ENCODE data around the gene ZNF444. TPM values are rescaled to one million over a fixed set of nuclear protein-coding genes. Genes with fewer than 3 reads are reported as not detected.
"Not testable (repeated sequence)": the region's sequence is repeated elsewhere in the genome, so short reads cannot be mapped to it uniquely, and the experiment has no call there.

Gene ZNF444
- total RNA-seq, 1 donor from 2014 or later: 40.2 TPM

DNA sequence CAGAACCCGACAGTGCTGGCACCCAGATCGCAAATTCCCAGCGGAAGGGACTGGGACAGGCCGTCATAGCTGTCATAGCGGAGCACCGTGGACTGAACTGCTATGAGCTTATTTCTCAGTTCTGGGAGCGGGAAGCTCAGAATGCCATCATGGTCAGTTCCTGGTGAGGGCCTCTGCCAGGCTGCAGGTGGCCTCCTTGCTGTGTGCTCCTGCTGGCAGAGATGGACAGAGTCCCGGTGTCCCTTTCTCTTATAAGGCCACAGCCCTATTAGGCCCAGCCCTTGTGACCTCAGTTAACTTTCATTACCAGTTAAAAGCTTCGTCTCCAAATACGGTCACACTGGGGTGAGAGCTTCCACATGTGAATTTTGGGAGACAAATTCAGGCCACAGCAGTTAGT is 4.6 kb downstream of the ZNF444 start:
- DNase-seq (ENCODE audit: low read depth): no peak
- TF ChIP-seq, protein P1, sequence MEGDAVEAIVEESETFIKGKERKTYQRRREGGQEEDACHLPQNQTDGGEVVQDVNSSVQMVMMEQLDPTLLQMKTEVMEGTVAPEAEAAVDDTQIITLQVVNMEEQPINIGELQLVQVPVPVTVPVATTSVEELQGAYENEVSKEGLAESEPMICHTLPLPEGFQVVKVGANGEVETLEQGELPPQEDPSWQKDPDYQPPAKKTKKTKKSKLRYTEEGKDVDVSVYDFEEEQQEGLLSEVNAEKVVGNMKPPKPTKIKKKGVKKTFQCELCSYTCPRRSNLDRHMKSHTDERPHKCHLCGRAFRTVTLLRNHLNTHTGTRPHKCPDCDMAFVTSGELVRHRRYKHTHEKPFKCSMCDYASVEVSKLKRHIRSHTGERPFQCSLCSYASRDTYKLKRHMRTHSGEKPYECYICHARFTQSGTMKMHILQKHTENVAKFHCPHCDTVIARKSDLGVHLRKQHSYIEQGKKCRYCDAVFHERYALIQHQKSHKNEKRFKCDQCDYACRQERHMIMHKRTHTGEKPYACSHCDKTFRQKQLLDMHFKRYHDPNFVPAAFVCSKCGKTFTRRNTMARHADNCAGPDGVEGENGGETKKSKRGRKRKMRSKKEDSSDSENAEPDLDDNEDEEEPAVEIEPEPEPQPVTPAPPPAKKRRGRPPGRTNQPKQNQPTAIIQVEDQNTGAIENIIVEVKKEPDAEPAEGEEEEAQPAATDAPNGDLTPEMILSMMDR (conservative IDR thresholded peaks at IDR 0.05; ENCODE audit: low read depth, low read length): no peak
- H3K4me3 ChIP-seq (ENCODE audit: low read depth, low read length): no peak overlapping the region

DNA sequence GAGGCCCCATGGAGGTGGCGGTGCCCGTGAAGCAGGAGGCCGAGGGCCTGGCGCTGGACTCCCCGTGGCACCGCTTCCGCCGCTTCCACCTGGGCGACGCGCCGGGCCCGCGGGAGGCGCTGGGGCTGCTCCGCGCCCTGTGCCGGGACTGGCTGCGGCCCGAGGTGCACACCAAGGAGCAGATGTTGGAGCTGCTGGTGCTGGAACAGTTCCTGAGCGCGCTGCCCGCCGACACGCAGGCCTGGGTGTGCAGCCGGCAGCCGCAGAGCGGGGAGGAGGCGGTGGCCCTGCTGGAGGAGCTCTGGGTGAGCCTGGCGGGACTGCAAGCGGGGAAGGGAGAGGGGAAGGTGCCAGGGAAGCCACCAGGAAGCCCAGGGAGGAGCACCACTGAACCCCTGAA is 5.8 kb downstream of the ZNF444 start:
- TF ChIP-seq, protein P1 (conservative IDR thresholded peaks at IDR 0.05; ENCODE audit: low read depth, low read length): no peak
- no peak overlapping the region for H3K4me3 ChIP-seq (ENCODE audit: low read depth, low read length)

DNA sequence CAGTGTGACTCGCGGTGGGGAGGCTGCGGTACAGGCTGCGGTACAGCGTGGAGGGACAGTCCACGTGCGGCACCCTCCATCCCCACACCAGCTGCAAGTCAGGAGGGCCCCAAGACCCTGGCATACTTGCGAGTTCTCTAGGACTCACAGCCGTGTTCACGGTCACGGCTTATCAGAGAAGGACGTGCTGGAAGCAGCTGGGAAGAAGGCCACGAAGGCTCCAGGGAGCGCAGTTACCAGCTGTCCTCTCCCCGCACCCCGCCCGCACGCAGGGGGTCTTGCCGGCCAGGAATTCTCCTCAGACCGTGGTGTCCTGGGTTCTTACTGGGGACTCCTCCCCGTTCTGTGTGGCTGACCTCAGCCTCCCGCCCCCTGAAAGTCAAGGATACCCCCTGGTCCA is 6.2 kb downstream of the ZNF444 start:
- DNase-seq (ENCODE audit: low read depth): no peak
- TF ChIP-seq, protein P1 (conservative IDR thresholded peaks at IDR 0.05; ENCODE audit: low read depth, low read length): no peak
- H3K4me3 ChIP-seq (ENCODE audit: low read depth, low read length): no peak overlapping the region

More for the DNA sequence above, 5.8 kb downstream of the ZNF444 start:
- no peak for DNase-seq (ENCODE audit: low read depth)

DNA sequence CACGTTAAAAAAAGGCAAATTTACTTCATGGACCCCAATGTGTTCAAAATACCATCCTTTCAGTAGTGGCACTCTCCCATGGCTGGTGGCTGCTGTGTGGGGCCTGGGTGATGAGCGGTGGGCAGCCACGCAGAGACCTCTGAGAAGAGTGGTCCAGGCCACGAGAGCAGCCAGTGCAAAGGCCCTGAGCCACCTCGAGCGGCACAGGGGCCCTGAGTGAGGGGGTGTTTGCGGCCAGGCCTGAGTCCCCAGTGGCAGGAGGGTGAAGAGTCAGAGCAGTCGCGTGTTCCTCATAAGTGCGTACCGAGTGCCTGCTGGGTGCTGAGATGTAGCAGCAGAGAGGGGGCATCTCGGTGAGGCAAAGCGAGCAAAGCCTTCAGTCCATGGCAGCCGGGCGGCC is 7.0 kb downstream of the ZNF444 start:
- DNase-seq (ENCODE audit: low read depth): no peak
- TF ChIP-seq, protein P1 (conservative IDR thresholded peaks at IDR 0.05; ENCODE audit: low read depth, low read length): no peak
- H3K4me3 ChIP-seq (ENCODE audit: low read depth, low read length): no peak overlapping the region

DNA sequence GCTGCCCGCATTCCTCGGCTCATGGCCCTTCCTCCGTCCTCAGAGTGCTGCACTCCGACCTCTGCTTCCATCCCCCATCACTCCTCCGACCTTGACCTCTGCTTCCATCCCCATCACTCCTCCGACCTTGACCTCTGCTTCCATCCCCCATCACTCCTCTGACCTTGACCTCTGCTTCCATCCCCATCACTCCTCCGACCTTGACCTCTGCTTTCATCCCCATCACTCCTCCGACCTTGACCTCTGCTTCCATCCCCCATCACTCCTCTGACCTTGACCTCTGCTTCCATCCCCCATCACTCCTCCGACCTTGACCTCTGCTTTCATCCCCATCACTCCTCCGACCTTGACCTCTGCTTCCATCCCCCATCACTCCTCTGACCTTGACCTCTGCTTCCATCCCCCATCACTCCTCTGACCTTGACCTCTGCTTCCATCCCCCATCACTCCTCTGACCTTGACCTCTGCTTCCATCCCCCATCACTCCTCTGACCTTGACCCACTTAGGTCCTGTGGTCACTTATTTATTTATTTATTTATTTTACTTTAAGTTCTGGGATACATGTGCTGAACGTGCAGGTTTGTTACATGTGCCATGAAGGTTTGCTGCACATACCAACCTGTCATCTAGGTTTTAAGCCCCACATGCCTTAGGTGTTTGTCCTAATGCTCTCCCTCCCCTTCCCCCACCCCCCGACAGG is 8.0 kb downstream of the ZNF444 start:
- DNase-seq (ENCODE audit: low read depth); H3K4me3 ChIP-seq (ENCODE audit: low read depth, low read length): not testable (repeated sequence)

DNA sequence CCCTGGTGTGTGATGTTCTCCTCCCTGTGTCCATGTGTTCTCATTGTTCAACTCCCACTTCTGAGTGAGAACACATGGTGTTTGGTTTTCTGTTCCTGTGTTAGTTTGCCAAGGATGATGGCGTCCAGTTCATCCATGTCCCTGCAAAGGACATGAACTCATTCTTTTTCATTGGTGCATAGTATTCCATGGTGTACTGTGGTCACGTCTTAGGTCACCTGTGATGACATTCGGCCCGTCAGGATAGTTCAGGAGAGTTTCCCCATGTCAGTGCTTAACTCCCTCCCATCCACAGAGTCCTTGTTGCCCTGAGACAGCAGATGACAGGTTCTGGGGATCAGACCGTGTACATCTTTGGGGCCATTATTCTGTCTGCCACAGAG is 8.6 kb downstream of the ZNF444 start:
- no peak overlapping the region for H3K4me3 ChIP-seq (ENCODE audit: low read depth, low read length)
- no peak for DNase-seq (ENCODE audit: low read depth)
- TF ChIP-seq, protein P1 (conservative IDR thresholded peaks at IDR 0.05; ENCODE audit: low read depth, low read length): no peak

DNA sequence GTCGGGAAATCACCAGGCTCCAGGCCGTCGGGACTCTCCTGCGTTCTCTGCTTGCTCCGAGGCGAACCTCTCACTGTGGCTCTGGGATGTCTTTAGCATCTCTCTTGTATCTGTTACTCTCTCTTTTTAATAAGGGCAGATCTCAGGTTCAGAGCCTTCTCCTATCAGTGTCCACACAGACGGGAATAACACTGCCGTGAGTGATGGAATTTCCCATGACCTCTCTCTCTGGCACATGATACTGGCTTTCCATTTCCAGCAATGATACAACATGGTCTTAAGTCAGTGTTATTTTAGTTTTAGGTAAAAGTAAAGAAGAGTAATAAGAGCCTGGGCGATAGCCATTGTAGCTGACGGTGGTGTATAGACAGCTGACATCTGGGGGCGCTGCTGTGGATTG is 9.3 kb downstream of the ZNF444 start:
- no peak for DNase-seq (ENCODE audit: low read depth)
- TF ChIP-seq, protein P1 (conservative IDR thresholded peaks at IDR 0.05; ENCODE audit: low read depth, low read length): no peak
- H3K4me3 ChIP-seq (ENCODE audit: low read depth, low read length): no peak overlapping the region
